DND-41 (cell line): Measurements from ENCODE around the gene CLEC17A.
A peak's percentile ranks its signal among the peaks of the same experiment; 100 is the strongest.
"Not testable (repeated sequence)": the region's sequence is repeated elsewhere in the genome, so short reads cannot be mapped to it uniquely, and the experiment has no call there.

Experiments used
- ATAC-seq: fragments of 200-7000 bp; cut with Tn5 transposase; 3 replicates; pipeline ENCODE4 v1.9.1; 2021; ENCODE audit warnings: low read depth; ENCODE audit not compliant: insufficient read depth
- DNase-seq: peaks from one replicate; pipeline ENCODE4 v3.0.0-alpha.2; 2020
- H2AFZ ChIP-seq: 2 replicates; pipeline ENCODE4 v1.6.0; 2012; ENCODE audit warnings: low read depth, low read length
- H3K27ac ChIP-seq: 2 replicates; pipeline ENCODE4 v1.5.1; 2012; ENCODE audit warnings: low read length, inconsistent platforms
- H3K27me3 ChIP-seq: fragments of 200-600 bp; sonication (generic); 2 replicates; pipeline ENCODE4 v1.6.0; 2012; ENCODE audit warnings: low read length, mild to moderate bottlenecking, inconsistent platforms; ENCODE audit not compliant: insufficient read depth, poor library complexity
- H3K36me3 ChIP-seq: 2 replicates; pipeline ENCODE4 v1.5.1; 2012; ENCODE audit warnings: low read length, inconsistent platforms; ENCODE audit not compliant: insufficient read depth
- H3K4me1 ChIP-seq: 2 replicates; pipeline ENCODE4 v1.5.1; 2012; ENCODE audit warnings: mild to moderate bottlenecking, low read length; ENCODE audit not compliant: insufficient read depth
- H3K4me2 ChIP-seq: 2 replicates; pipeline ENCODE4 v1.6.0; 2012; ENCODE audit warnings: mild to moderate bottlenecking, moderate library complexity, low read length, inconsistent platforms; ENCODE audit not compliant: insufficient read depth
- H3K4me3 ChIP-seq, 2 experiments: fragments of 200-600 bp in 1 of 2; shearing (Covaris generic) in 1 of 2; 2 replicates each; pipeline ENCODE4 v1.5.1; 2012 to 2016; ENCODE audit warnings: inconsistent platforms in 2 of 2, low read length in 2 of 2, mild to moderate bottlenecking in 2 of 2, low read depth in 1 of 2, moderate library complexity in 1 of 2
- H3K79me2 ChIP-seq: 2 replicates; pipeline ENCODE4 v1.6.0; 2012; ENCODE audit warnings: low read length, inconsistent platforms; ENCODE audit not compliant: insufficient read depth
- H3K9ac ChIP-seq: 2 replicates; pipeline ENCODE4 v1.6.0; 2012; ENCODE audit warnings: low read depth, mild to moderate bottlenecking, inconsistent platforms, low read length, moderate library complexity
- H3K9me3 ChIP-seq: 2 replicates; pipeline ENCODE4 v1.5.1; 2012; ENCODE audit warnings: low read length, moderate library complexity, mild to moderate bottlenecking, inconsistent platforms; ENCODE audit not compliant: insufficient read depth, severe bottlenecking
- H4K20me1 ChIP-seq: 2 replicates; pipeline ENCODE4 v1.6.0; 2012; ENCODE audit warnings: low read length; ENCODE audit not compliant: insufficient read depth
- EZH2 ChIP-seq: IDR thresholded peaks from 3 replicates; pipeline ENCODE4 v1.6.1; 2012; ENCODE audit warnings: borderline replicate concordance, low read depth, mild to moderate bottlenecking, moderate library complexity, low read length, inconsistent platforms; ENCODE audit not compliant: severe bottlenecking
- TF ChIP-seq, protein P1 (sequence below): IDR thresholded peaks from 2 replicates; pipeline ENCODE4 v1.5.1; 2012; ENCODE audit warnings: borderline replicate concordance, low read length, moderate library complexity, mild to moderate bottlenecking; ENCODE audit not compliant: poor library complexity, severe bottlenecking; ENCODE audit errors: extremely low read depth

The CLEC17A gene

DNA sequence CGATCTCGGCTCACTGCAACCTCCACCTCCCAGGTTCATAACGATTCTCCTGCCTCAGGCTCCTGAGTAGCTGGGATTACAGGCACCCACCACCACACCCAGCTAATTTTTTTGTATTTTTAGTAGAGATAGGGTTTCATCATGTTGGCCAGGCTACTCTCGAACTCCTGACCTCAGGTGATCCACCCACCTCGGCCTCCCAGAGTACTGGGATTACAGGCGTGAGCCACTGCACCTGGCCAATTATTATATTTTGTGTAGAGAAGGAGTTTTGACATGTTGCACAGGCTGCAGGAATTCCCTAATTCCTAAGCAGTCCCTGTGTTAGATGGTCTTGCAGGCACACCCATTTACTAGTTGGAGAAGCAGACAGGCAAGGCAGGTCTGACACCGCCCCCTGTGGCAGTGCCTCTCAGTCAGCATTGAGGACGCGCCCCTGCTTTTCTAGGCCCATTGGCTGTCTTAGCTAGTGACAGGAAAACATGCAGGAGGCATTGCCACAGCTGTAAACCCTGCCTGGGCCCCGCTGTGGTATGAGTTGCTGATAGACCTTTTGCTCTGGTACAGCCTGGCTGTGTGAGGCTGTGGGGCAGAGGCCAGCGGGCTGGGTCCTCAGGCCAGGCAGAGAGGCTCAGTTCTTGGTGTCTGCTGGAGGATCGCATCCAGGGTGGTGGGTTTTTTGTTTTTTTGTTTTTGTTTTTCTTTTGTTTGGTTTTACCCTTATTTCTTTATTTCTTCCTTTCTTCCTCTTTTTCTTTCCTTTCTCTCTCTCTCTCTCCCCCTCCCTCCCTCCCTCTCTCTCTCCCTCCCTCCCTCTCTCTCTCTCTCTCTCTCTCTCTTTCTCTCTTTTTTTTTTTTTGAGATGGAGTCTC is 31.5 kb upstream of the CLEC17A start:
- Histone ChIP-seq H3K36me3 (peaks cover 20% of the 10 kb centered on the region), H4K20me1 (peaks cover 60% of the 10 kb centered on the region), H3K79me2 (peaks cover 86% of the 10 kb centered on the region)
- not testable (repeated sequence) for H3K9ac ChIP-seq, H2AFZ ChIP-seq, H3K4me3 ChIP-seq, H3K27me3 ChIP-seq, H3K4me1 ChIP-seq, H3K27ac ChIP-seq, H3K4me2 ChIP-seq, H3K9me3 ChIP-seq
- TF ChIP-seq, protein P1, sequence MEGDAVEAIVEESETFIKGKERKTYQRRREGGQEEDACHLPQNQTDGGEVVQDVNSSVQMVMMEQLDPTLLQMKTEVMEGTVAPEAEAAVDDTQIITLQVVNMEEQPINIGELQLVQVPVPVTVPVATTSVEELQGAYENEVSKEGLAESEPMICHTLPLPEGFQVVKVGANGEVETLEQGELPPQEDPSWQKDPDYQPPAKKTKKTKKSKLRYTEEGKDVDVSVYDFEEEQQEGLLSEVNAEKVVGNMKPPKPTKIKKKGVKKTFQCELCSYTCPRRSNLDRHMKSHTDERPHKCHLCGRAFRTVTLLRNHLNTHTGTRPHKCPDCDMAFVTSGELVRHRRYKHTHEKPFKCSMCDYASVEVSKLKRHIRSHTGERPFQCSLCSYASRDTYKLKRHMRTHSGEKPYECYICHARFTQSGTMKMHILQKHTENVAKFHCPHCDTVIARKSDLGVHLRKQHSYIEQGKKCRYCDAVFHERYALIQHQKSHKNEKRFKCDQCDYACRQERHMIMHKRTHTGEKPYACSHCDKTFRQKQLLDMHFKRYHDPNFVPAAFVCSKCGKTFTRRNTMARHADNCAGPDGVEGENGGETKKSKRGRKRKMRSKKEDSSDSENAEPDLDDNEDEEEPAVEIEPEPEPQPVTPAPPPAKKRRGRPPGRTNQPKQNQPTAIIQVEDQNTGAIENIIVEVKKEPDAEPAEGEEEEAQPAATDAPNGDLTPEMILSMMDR: peak; percentile 32
- ATAC-seq (peak; percentile 89), DNase-seq (peak; percentile 67)

DNA sequence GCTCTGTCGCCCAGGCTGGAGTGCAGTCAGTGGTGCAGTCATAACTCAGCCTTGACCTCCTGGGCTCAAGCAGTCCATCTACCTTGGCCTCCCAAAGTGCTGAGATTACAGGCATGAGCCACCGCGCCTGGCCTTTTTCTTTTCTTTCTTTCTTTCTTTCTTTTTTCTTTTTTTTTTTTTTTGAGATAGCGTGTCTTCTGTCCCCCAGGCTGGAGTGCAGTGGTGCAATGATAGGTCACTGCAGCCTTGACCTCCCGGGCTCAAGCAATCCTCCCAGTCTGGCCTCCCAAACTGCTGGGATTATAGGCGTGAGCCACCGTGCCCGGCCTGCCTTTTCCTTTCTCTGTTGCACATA is 30.9 kb upstream of the CLEC17A start:
- not testable (repeated sequence) for H2AFZ ChIP-seq, H3K9ac ChIP-seq, ATAC-seq, DNase-seq, H3K4me1 ChIP-seq, H3K27me3 ChIP-seq, H3K9me3 ChIP-seq, H3K4me3 ChIP-seq, H3K27ac ChIP-seq, H3K4me2 ChIP-seq
- H3K79me2 ChIP-seq: peaks cover 85% of the 10 kb centered on the region
- peaks cover 20% of the 10 kb centered on the region for H3K36me3 ChIP-seq
- peaks cover 65% of the 10 kb centered on the region for H4K20me1 ChIP-seq

DNA sequence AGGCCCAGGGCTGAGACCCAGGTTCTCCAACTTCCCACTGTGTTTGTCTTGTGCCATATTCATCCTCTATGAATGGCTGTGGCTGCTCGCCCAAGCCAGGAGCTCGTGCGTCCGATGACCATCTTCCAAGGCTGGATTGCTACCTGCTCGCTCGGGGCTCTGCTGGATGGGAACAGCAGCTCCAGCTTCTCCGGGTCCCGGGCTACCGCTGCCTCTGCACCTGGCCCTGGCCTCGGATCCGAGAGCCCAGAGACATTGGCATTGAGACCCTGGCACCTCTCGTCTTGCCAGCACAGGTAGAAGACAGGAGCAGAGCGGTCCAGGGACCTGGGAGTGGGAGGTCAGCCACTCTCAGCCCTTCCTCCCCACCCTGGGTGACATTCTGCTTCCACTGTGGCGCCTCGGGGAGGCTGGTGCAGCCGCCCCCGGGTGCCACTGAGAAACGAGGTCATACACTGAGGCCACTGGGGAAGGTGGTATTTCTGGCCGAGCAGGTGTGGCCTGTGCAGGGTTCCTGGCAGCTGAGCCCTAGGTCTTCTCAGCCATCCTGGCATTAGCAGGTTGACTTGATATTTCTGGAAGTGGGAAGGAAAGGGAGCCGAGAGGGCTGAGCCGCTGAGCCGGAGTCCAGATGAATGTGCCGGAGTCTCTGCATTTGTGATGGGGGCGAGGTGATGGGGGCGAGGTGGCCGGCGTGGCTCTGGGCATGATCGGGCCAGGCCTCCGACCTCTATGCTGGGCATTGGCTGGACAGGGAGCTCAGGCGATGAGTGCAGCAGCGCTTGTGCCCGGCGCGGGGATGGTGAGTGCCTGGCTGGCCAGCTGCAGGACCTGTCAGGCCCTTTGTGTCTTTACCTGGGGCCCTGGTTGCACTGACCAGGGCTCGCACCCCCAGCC is 29.6 kb upstream of the CLEC17A start:
- peaks cover 65% of the 10 kb centered on the region for H4K20me1 ChIP-seq
- H3K9ac ChIP-seq: no peak overlapping the region
- H3K27me3 ChIP-seq: no peaks in the 10 kb centered on the region
- H3K4me1 ChIP-seq: no peaks in the 10 kb centered on the region
- no peak overlapping the region for H3K4me3 ChIP-seq
- H3K36me3 ChIP-seq: peaks cover 18% of the 10 kb centered on the region
- no peak overlapping the region for H3K27ac ChIP-seq
- H2AFZ ChIP-seq: no peak overlapping the region
- DNase-seq (no peak), ATAC-seq (no peak)
- no peaks in the 10 kb centered on the region for H3K9me3 ChIP-seq
- no peak for TF ChIP-seq EZH2
- TF ChIP-seq, protein P1: no peak
- no peak overlapping the region for H3K4me2 ChIP-seq
- H3K79me2 ChIP-seq: peaks cover 86% of the 10 kb centered on the region

DNA sequence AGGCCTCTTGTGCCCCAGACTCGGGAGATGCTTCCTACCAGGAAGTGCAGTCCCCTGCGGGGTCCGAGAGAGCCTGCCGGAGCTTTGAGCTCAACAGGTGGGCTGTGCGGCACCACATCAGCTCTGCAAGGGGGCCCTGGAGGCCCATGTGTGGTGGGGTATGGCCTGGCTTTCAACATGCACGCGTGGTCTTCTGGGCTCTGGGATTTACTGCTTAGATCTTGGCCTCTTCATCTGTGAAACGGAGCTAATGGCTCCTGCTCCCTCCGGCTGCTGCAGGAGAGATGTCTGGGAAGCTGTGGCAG is 29.0 kb upstream of the CLEC17A start:
- H3K9ac ChIP-seq: no peak overlapping the region
- DNase-seq: no peak
- no peak for ATAC-seq

More for the DNA sequence above, 29.0 kb upstream of the CLEC17A start:
- TF ChIP-seq, protein P1: no peak
- no peak for TF ChIP-seq EZH2
- Histone ChIP-seq H3K4me1 (no peaks in the 10 kb centered on the region), H3K79me2 (peaks cover 86% of the 10 kb centered on the region), H3K4me2 (no peak overlapping the region), H3K27me3 (no peaks in the 10 kb centered on the region), H3K9me3 (no peaks in the 10 kb centered on the region), H4K20me1 (peaks cover 67% of the 10 kb centered on the region), H3K36me3 (peaks cover 12% of the 10 kb centered on the region), H3K27ac (no peak overlapping the region), H2AFZ (no peak overlapping the region), H3K4me3 (no peak overlapping the region)
